LNCaP clone FGC (cell line): Measurements from ENCODE around the gene EBF3.

Source experiments
- DNase-seq: peaks from one replicate; pipeline ENCODE4 v3.0.0-alpha.2; 2011; ENCODE audit warnings: low read depth
- H3K4me3 ChIP-seq: 2 replicates; pipeline ENCODE4 v1.5.1; 2011; ENCODE audit warnings: mild to moderate bottlenecking, low read depth, low read length, control low read depth
- CTCF ChIP-seq: IDR thresholded peaks from 2 replicates; pipeline ENCODE4 v1.5.1; 2012; ENCODE audit warnings: mild to moderate bottlenecking; ENCODE audit not compliant: control insufficient read depth, insufficient read depth; ENCODE audit errors: extremely low read depth

The EBF3 gene

GRCh38 chr10:129978980-129979379 lies 14.9 kb upstream of the EBF3 start:
- no peak for TF ChIP-seq CTCF
- no peak for DNase-seq
- no peak overlapping the region for H3K4me3 ChIP-seq

GRCh38 chr10:129978322-129978721 lies 14.2 kb upstream of the EBF3 start:
- no peak for TF ChIP-seq CTCF

GRCh38 chr10:129977794-129978193 lies 13.7 kb upstream of the EBF3 start:
- no peak overlapping the region for H3K4me3 ChIP-seq
- TF ChIP-seq CTCF, result no peak
- DNase-seq, result no peak

More at GRCh38 chr10:129978322-129978721, 14.2 kb upstream of the EBF3 start:
- DNase-seq, result no peak
- no peak overlapping the region for H3K4me3 ChIP-seq

- H3K4me3 ChIP-seq, result no peak overlapping the region
- TF ChIP-seq CTCF, result no peak
- DNase-seq, result no peak
Observed at GRCh38 chr10:129973674-129974059, 9.6 kb upstream of the EBF3 start.

- no peak for DNase-seq
- TF ChIP-seq CTCF, result no peak
- no peak overlapping the region for H3K4me3 ChIP-seq
Observed at GRCh38 chr10:129972966-129973673, 9.0 kb upstream of the EBF3 start.

- DNase-seq, result no peak
- H3K4me3 ChIP-seq, result no peak overlapping the region
- 0 out of 2 replicates have a peak, but pooled peaks have one; percentile 5 for TF ChIP-seq CTCF
Observed at GRCh38 chr10:129972145-129972965, 8.3 kb upstream of the EBF3 start.
